ENCODE measurements around the gene FGFR1OP2.

DNA sequence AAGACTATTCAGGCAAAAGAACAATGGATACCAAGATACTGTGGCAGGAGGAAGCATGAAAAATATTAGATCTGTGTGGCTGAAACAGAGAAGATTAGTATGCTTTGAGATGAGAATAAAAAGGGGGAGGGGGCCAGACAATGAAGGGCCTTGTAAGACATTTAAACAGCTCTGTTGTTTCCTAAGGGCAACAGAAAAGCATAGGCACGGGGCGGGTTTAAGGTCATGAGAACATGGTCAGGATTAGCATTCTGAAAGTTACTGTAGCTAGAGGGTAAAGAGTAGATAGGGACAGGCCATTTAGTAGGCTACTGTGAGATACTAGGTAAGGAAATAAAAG, 19.1 kb upstream of the FGFR1OP2 start:
- TF ChIP-seq, protein P1, sequence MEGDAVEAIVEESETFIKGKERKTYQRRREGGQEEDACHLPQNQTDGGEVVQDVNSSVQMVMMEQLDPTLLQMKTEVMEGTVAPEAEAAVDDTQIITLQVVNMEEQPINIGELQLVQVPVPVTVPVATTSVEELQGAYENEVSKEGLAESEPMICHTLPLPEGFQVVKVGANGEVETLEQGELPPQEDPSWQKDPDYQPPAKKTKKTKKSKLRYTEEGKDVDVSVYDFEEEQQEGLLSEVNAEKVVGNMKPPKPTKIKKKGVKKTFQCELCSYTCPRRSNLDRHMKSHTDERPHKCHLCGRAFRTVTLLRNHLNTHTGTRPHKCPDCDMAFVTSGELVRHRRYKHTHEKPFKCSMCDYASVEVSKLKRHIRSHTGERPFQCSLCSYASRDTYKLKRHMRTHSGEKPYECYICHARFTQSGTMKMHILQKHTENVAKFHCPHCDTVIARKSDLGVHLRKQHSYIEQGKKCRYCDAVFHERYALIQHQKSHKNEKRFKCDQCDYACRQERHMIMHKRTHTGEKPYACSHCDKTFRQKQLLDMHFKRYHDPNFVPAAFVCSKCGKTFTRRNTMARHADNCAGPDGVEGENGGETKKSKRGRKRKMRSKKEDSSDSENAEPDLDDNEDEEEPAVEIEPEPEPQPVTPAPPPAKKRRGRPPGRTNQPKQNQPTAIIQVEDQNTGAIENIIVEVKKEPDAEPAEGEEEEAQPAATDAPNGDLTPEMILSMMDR (IDR thresholded peaks at IDR 0.05) = no peak
- no peak for TF ChIP-seq EP300 (IDR thresholded peaks at IDR 0.05)

All from stomach (tissue), 4 donors.